HG03439 (cell line): ENCODE data around the gene FAAP20.

Experiments
- ATAC-seq: cut with Tn5 transposase; IDR thresholded peaks from one replicate; pipeline ENCODE4 v1.9.1; 2021; ENCODE audit warnings: mild to moderate bottlenecking, moderate library complexity; ENCODE audit not compliant: unreplicated experiment

FAAP20 gene

GRCh38 chr1:2180297-2181245 is 14.0 kb downstream of the FAAP20 start:
- ATAC-seq = no peak

- ATAC-seq = no peak
Observed at GRCh38 chr1:2179283-2180013, 15.1 kb downstream of the FAAP20 start.

GRCh38 chr1:2178875-2179274 is 15.7 kb downstream of the FAAP20 start:
- no peak for ATAC-seq

DNA sequence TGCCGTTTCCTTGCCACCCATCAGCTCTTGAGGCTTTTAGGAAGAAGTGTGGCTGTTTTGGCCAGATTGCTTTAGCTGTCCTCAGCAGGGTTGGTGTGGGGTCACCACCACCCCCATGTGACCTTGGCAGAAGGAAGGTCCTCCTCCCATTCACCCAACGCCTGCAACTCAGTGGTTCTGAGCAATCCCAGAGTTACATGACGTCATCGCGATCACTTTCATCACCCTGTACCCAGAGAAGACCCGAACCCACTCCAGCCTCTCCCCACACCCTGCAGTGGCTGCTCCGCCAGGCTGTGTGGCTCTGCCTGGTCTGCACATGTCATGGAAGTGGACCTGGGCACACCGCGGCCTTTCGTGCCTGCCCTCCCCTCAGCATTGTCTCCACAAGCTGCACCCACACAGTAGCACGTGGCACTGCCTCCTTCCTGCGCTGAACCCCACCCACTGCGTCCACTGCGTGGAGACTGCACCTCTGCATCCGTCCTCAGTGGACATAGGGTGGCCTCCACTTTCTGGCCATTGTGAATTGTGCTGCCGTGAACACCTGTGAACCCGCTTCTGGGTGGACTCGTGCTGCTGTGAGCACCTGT is 16.5 kb downstream of the FAAP20 start:
- ATAC-seq = no peak

DNA sequence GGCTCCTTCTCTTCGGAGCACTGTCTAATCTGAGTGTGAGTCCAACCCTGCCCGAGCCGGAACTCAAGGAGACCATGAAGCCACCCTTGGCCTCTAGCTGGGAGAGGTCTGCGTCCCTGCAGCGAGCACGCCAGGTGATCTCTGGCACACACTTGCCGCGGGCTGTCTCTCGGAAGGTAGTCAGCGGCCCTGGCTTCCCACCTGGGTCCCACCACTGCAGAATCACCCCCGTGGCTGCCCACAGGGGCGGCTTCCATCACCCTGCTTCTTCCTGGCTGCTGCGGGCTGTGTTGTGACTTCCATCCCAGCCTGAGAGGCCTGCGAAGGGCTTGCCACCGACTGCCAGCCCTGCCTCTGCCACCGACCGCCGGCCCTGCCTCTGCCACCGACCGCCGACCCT is 17.0 kb downstream of the FAAP20 start:
- ATAC-seq = no peak

GRCh38 chr1:2176615-2177014 is 18.0 kb downstream of the FAAP20 start:
- no peak for ATAC-seq

GRCh38 chr1:2175681-2176454 is 18.7 kb downstream of the FAAP20 start:
- ATAC-seq = no peak

- no peak for ATAC-seq
Observed at GRCh38 chr1:2175055-2175414, 19.5 kb downstream of the FAAP20 start.

GRCh38 chr1:2174348-2175054 is 20.1 kb downstream of the FAAP20 start:
- ATAC-seq = no peak

DNA sequence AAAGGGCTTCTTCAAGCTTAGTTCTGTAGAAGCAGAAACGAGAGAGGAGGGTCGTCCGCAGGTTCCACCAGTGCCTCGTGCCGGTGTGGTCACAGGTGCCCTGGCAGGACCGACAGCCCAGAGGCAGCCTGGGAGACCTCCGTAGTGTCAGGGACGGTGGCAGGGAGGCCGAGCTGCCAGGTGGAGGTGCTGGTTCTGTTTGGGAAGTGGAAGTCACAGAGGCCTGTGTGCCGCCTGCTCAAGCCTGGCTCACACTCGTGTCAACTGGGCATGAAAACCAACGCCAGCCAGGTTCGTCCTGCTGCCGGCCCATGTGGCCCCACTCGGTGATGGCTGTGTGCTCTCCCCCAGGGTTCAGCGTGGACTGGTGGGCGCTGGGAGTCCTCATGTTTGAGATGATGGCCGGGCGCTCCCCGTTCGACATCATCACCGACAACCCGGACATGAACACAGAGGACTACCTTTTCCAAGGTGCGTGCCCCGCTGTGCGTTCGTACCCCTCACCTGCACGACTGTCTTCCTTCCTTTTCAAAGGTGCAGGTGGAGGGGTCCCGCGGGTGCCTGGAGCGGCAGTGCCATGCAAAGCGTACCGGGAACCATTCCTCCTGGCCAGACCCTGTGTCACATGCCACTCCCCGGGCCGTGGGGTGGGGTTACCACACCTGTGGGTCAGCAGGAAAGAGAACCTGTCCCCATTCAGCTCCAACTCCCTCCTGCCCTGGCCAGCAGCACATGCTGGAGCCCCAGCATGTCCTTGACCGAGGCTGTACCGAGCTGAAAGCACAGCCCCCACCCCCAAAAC is 20.8 kb downstream of the FAAP20 start:
- ATAC-seq = no peak

- no peak for ATAC-seq
Observed at GRCh38 chr1:2172551-2173146, 21.9 kb downstream of the FAAP20 start.

DNA sequence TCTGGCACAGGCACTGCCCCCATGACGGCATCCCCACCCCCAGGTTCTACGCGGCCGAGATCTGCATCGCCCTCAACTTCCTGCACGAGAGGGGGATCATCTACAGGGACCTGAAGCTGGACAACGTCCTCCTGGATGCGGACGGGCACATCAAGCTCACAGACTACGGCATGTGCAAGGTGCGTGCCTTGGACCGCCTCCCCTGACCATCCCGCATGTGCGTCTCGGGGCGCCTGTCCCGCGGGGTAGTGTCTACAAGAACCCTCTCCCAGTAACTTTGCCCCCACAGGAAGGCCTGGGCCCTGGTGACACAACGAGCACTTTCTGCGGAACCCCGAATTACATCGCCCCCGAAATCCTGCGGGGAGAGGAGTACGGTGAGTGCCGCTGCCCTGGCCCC is 22.6 kb downstream of the FAAP20 start:
- ATAC-seq = no peak

- ATAC-seq = no peak
Observed at GRCh38 chr1:2170211-2170610, 24.4 kb downstream of the FAAP20 start.

DNA sequence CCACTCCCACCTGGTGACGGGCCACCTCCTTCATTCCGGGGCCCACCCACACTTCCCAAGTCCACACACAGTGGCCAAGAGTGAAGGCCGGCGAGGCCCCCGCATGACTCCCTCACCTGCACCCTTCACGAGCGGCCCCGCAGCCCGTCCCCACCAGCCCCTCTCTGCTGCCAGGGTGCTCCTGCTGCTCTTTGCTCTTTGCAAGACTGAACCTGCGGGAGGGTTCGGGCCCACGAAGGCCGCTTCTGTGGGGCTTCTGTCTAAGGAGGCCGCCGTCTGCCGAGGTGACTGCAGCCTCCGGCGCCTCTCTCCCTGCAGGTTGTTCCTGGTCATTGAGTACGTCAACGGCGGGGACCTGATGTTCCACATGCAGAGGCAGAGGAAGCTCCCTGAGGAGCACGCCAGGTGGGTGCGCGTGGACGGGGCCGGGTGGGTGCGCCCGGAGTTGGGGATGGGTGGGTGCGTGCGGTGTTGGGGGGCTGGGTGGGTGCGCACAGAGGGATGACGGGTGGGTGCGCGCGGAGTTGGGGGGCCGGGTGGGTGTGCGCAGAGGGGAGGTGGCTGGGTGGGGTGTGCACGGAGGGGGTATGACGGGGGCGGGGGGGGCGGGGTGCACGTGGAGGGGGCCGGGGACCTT is 25.3 kb downstream of the FAAP20 start:
- no peak for ATAC-seq

- no peak for ATAC-seq
Observed at GRCh38 chr1:2168535-2168934, 26.0 kb downstream of the FAAP20 start.

DNA sequence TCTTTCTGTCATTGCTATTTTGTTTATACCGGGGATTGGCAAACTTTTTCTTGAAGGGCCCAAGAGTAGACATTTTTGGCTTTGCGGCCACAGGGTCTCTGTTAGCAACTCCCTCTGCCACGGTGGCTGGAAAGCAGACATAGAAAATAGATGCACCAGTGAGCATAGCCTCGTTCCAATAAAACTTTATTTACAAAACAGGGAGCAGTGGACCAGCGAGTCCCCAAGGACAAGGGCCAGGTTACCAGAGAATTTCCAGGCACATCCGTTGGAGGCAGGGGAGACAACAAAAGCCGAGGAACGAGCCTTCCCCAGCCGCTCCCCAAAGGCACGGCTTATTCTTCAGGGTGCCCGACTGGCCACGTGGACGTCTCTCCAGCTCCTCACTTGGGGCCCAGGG is 26.5 kb downstream of the FAAP20 start:
- no peak for ATAC-seq

DNA sequence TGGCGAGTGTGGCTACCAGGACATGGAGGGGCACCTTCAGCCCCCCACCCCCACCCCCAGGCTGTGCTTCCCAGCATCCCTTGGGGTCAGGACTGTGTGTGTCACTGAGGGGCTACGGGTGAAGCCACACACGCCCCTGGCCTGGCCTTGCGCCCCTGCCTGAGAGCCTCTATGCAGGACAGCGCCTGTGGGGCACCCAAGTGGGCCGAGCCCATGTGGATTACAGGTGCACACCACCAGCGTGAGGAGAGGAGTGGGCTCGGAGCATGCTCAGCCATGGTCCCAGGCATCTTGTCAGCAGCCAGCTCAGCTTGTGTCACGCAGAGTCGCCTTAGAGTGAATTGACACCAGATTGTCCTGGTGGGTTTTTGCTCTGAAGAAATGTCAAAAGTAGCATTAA is 27.9 kb downstream of the FAAP20 start:
- ATAC-seq = no peak

- no peak for ATAC-seq
Observed at GRCh38 chr1:2166254-2166653, 28.3 kb downstream of the FAAP20 start.

GRCh38 chr1:2165646-2166045 is 28.9 kb downstream of the FAAP20 start:
- ATAC-seq = no peak
